OCI-LY1 (cell line): ENCODE results near the gene SYT14.
"Not testable (repeated sequence)": the region's sequence is repeated elsewhere in the genome, so short reads cannot be mapped to it uniquely, and the experiment has no call there.

Experiments used
- CTCF ChIP-seq: fragments of 200-600 bp; sonication (generic), shearing (Covaris generic); IDR thresholded peaks from 2 replicates; pipeline ENCODE4 v1.5.1; 2017; ENCODE audit warnings: mild to moderate bottlenecking, antibody characterized with exemption, low read length, moderate library complexity, mixed read lengths
- EZH2 ChIP-seq: fragments of 200-600 bp; sonication (generic), shearing (Covaris generic); IDR thresholded peaks from 2 replicates; pipeline ENCODE4 v1.8.0; 2017; ENCODE audit warnings: borderline replicate concordance, mixed run types, mild to moderate bottlenecking, antibody characterized with exemption, low read length, moderate library complexity, mixed read lengths

- TF ChIP-seq EZH2, CTCF: not testable (repeated sequence)
Measured at GRCh38 chr1:209888291-209889076, 49.5 kb upstream of the SYT14 start.
